WI38 (cell line): Measurements from ENCODE around the gene RNU5D-1.

Source experiments
- H3K4me3 ChIP-seq: 2 replicates; pipeline ENCODE4 v1.5.1; 2011; ENCODE audit warnings: low read depth, mild to moderate bottlenecking, control low read depth, low read length
- CTCF ChIP-seq: IDR thresholded peaks from 2 replicates; pipeline ENCODE4 v1.5.1; 2012; ENCODE audit warnings: low read depth, mild to moderate bottlenecking, control low read depth, low read length

RNU5D-1 gene

GRCh38 chr1:44743211-44743610 lies 12.2 kb upstream of the RNU5D-1 start:
- H3K4me3 ChIP-seq = no peak overlapping the region
- TF ChIP-seq CTCF = no peak

GRCh38 chr1:44740179-44740617 lies 9.2 kb upstream of the RNU5D-1 start:
- TF ChIP-seq CTCF = no peak
- peak overlapping the region; percentile 78 for H3K4me3 ChIP-seq

GRCh38 chr1:44739307-44740178 lies 8.6 kb upstream of the RNU5D-1 start, which contains the start of gene KIF2C:
Gene KIF2C (plus strand): TSS chr1:44739837. CDS start chr1:44739933, 96 bp downstream.
- no peak for TF ChIP-seq CTCF
- H3K4me3 ChIP-seq = peak within 1 kb of the TSS; percentile 78

- peak overlapping the region; percentile 78 for H3K4me3 ChIP-seq
Measured at GRCh38 chr1:44738953-44739306, 8.0 kb upstream of the RNU5D-1 start.

- no peak for TF ChIP-seq CTCF
- H3K4me3 ChIP-seq = no peak overlapping the region
Measured at GRCh38 chr1:44735992-44736391, 5.0 kb upstream of the RNU5D-1 start.

- no peak overlapping the region for H3K4me3 ChIP-seq
- no peak for TF ChIP-seq CTCF
Measured at GRCh38 chr1:44733784-44734183, 2.8 kb upstream of the RNU5D-1 start.

- no peak overlapping the region for H3K4me3 ChIP-seq
- no peak for TF ChIP-seq CTCF
Measured at GRCh38 chr1:44733365-44733764, 2.4 kb upstream of the RNU5D-1 start.
